ENCODE results near the gene IQCH. TPM values are rescaled to one million over a fixed set of nuclear protein-coding genes. Genes with fewer than 3 reads are reported as not detected.

Gene IQCH
- total RNA-seq, 1 experiment from 2014 or later = 1.1 TPM

- H2BK15ac ChIP-seq (ENCODE audit: low read depth, low read length) = no peak within 1 kb of the TSS
- H3K27me3 Mint-ChIP-seq (ENCODE audit: low read depth) = peaks cover 6% of the 10 kb centered on the region
- no peak within 1 kb of the TSS for H3K23ac ChIP-seq (ENCODE audit: insufficient read length, low read depth, low read length)
- H4K91ac ChIP-seq (ENCODE audit: insufficient read length, low read depth, low read length) = no peak within 1 kb of the TSS
- H3T11ph ChIP-seq (ENCODE audit: low read length) = no peak within 1 kb of the TSS
- H3K27ac ChIP-seq (ENCODE audit: insufficient read length, low read depth, low read length) = no peak within 1 kb of the TSS
- peak; percentile 68 for DNase-seq
- no peak within 1 kb of the TSS for H3K4ac ChIP-seq (ENCODE audit: low read depth, low read length)
- H4K5ac ChIP-seq (ENCODE audit: insufficient read length, low read depth, low read length) = no peak within 1 kb of the TSS
- H2AK5ac ChIP-seq (ENCODE audit: insufficient read length, low read length) = no peak within 1 kb of the TSS
- no peaks in the 10 kb centered on the region for H3K9me3 ChIP-seq (ENCODE audit: control insufficient read depth, low read depth, low read length)
- peak within 1 kb of the TSS; percentile 40; the same call in 1 of the 2 replicates for H3K14ac ChIP-seq (ENCODE audit: insufficient read depth, low read length)
- no peaks in the 10 kb centered on the region for H3K4me1 ChIP-seq (ENCODE audit: insufficient read depth, low read length)
- TF ChIP-seq CTCF (conservative IDR thresholded peaks at IDR 0.05) = no peak
- peaks cover 0 to 13% (median 9%) of the 10 kb centered on the region in 3 experiments; a peak in 2 of 7 replicates for H3K36me3 Mint-ChIP-seq (ENCODE audit: insufficient read depth in 1 of 3, low read depth in 3 of 3)
- H3K4me1 Mint-ChIP-seq = peaks cover 17% of the 10 kb centered on the region in 2 experiments; a peak in 3 of 4 replicates
- no peaks in the 10 kb centered on the region for H3K27me3 ChIP-seq (ENCODE audit: insufficient read depth, low read length)
- H3K27ac Mint-ChIP-seq = peak within 1 kb of the TSS in 2 of 3 experiments; percentile 60 to 94; a peak in 3 of 7 replicates
- no peak within 1 kb of the TSS for H2BK20ac ChIP-seq (ENCODE audit: low read depth, low read length, poor library complexity, severe bottlenecking)
- H3K79me1 ChIP-seq (ENCODE audit: insufficient read depth, low read depth, low read length, poor library complexity, severe bottlenecking) = no peaks in the 10 kb centered on the region
- no peak within 1 kb of the TSS for H2BK5ac ChIP-seq (ENCODE audit: insufficient read length, low read length)
- H3K79me2 ChIP-seq (ENCODE audit: insufficient read depth, low read length) = no peaks in the 10 kb centered on the region
- H3K23me2 ChIP-seq (ENCODE audit: insufficient read length, low read depth, low read length, poor library complexity, severe bottlenecking) = peaks cover 10% of the 10 kb centered on the region
- H4K8ac ChIP-seq (replicated peaks; ENCODE audit: insufficient read length, low read depth, low read length) = no peak within 1 kb of the TSS
- no peaks in the 10 kb centered on the region for H4K20me1 ChIP-seq (ENCODE audit: control insufficient read depth, insufficient read depth, insufficient read length)
- peak within 1 kb of the TSS; percentile 51 for H3K9ac ChIP-seq (ENCODE audit: extremely low read depth, insufficient read length, low read length)
- no peak within 1 kb of the TSS for H3K18ac ChIP-seq (ENCODE audit: insufficient read length, low read depth, low read length)
- peak within 1 kb of the TSS; percentile 71 for H3K4me2 ChIP-seq (ENCODE audit: insufficient read depth, insufficient read length, low read length)
- no peak within 1 kb of the TSS for H2BK12ac ChIP-seq (ENCODE audit: insufficient read length, low read depth, low read length)
- H2AFZ ChIP-seq (ENCODE audit: low read length) = peak within 1 kb of the TSS; percentile 88
- no peaks in the 10 kb centered on the region for H3K9me3 Mint-ChIP-seq
- no CpG with 5 or more reads among the region's 91 CpGs for WGBS (ENCODE audit: extremely low coverage, insufficient read length, low lambda C conversion rate)
- H3K56ac ChIP-seq (ENCODE audit: insufficient read length, low read depth, low read length) = no peak within 1 kb of the TSS
- H2BK120ac ChIP-seq (ENCODE audit: low read depth, low read length, poor library complexity, severe bottlenecking) = no peak within 1 kb of the TSS
- H3K4me3 Mint-ChIP-seq = peak within 1 kb of the TSS; percentile 92 to 95
Measured at GRCh38 chr15:67542420-67543347, 288.1 kb downstream of the IQCH start, which contains the start of gene MAP2K5. TSS of gene MAP2K5 (plus strand) at chr15:67542703. CDS start at chr15:67543336, 633 bp downstream.

All from H9 (cell line).